Osteoblast (primary cell): ENCODE measurements around the gene TCERG1L. TPM values are rescaled to one million over a fixed set of nuclear protein-coding genes. Genes with fewer than 3 reads are reported as not detected.
"Not testable (repeated sequence)": the region's sequence is repeated elsewhere in the genome, so short reads cannot be mapped to it uniquely, and the experiment has no call there.

ENCODE experiments used
- DNase-seq: peaks from one replicate; pipeline ENCODE4 v3.0.0; 2011; ENCODE audit warnings: low spot score, mixed read lengths; ENCODE audit not compliant: insufficient read length; ENCODE audit errors: missing footprints
- H2AFZ ChIP-seq: 2 replicates; pipeline ENCODE4 v1.6.0; 2011; ENCODE audit warnings: mild to moderate bottlenecking, low read length
- H3K27ac ChIP-seq: 2 replicates; pipeline ENCODE4 v1.5.1; 2011; ENCODE audit warnings: mild to moderate bottlenecking, low read depth, low read length, moderate library complexity
- H3K27me3 ChIP-seq: 2 replicates; pipeline ENCODE4 v1.6.0; 2012; ENCODE audit warnings: mild to moderate bottlenecking, control low read depth, inconsistent platforms, low read length, moderate library complexity; ENCODE audit not compliant: insufficient read depth
- H3K36me3 ChIP-seq: 2 replicates; pipeline ENCODE4 v1.5.1; 2011; ENCODE audit warnings: mild to moderate bottlenecking, low read length, control low read depth, moderate library complexity; ENCODE audit not compliant: insufficient read depth
- H3K4me1 ChIP-seq: 2 replicates; pipeline ENCODE4 v1.5.1; 2011; ENCODE audit warnings: mild to moderate bottlenecking, low read length, control low read depth, moderate library complexity; ENCODE audit not compliant: insufficient read depth
- H3K4me2 ChIP-seq: 2 replicates; pipeline ENCODE4 v1.6.0; 2011; ENCODE audit warnings: mild to moderate bottlenecking, low read length; ENCODE audit not compliant: insufficient read depth
- H3K4me3 ChIP-seq: fragments of 200-600 bp; sonication (generic); 3 replicates; pipeline ENCODE4 v1.5.1; 2012; ENCODE audit warnings: mild to moderate bottlenecking, low read length, inconsistent platforms; ENCODE audit not compliant: insufficient read depth
- H3K79me2 ChIP-seq: 2 replicates; pipeline ENCODE4 v1.6.0; 2012; ENCODE audit warnings: mild to moderate bottlenecking, low read length, control low read depth, inconsistent platforms; ENCODE audit not compliant: insufficient read depth
- H3K9me3 ChIP-seq: 2 replicates; pipeline ENCODE4 v1.5.1; 2011; ENCODE audit warnings: low read depth, low read length, control low read depth
- H4K20me1 ChIP-seq: 2 replicates; pipeline ENCODE4 v1.6.0; 2012; ENCODE audit warnings: mild to moderate bottlenecking, low read length, control low read depth; ENCODE audit not compliant: insufficient read depth
- CTCF ChIP-seq: IDR thresholded peaks from 2 replicates; pipeline ENCODE4 v1.5.1; 2011; ENCODE audit warnings: mild to moderate bottlenecking, low read depth, low read length, moderate library complexity; ENCODE audit errors: extremely low read depth
- total RNA-seq: library from RNA; depleted of rRNA; stranded (reverse); fragments of >200 nt; gene quantifications from 2 replicates; pipeline ENCODE4 v1.2.3, GENCODE V29; 2012

TCERG1L gene
- total RNA-seq, 1 donor: under 0.01 TPM

GRCh38 chr10:131177431-131178327 lies 133.8 kb downstream of the TCERG1L start:
- no peak for TF ChIP-seq CTCF
- Histone ChIP-seq H3K4me3 (no peak overlapping the region), H3K9me3 (peaks cover 12% of the 10 kb centered on the region), H3K27me3 (no peaks in the 10 kb centered on the region), H3K27ac (no peak overlapping the region), H3K4me2 (no peak overlapping the region), H3K36me3 (no peaks in the 10 kb centered on the region), H4K20me1 (no peaks in the 10 kb centered on the region), H3K79me2 (no peaks in the 10 kb centered on the region), H3K4me1 (no peaks in the 10 kb centered on the region), H2AFZ (no peak overlapping the region)
- no peak for DNase-seq

- no peaks in the 10 kb centered on the region for H3K79me2 ChIP-seq
- no peaks in the 10 kb centered on the region for H3K4me1 ChIP-seq
- TF ChIP-seq CTCF: no peak
- no peak overlapping the region for H3K4me3 ChIP-seq
- H2AFZ ChIP-seq: no peak overlapping the region
- no peak overlapping the region for H3K27ac ChIP-seq
- no peaks in the 10 kb centered on the region for H3K36me3 ChIP-seq
- no peak for DNase-seq
- H3K27me3 ChIP-seq: no peaks in the 10 kb centered on the region
- no peak overlapping the region for H3K4me2 ChIP-seq
- H4K20me1 ChIP-seq: no peaks in the 10 kb centered on the region
- peaks cover 12% of the 10 kb centered on the region for H3K9me3 ChIP-seq
These were observed 134.6 kb downstream of the TCERG1L start for GRCh38 chr10:131176907-131177306.

GRCh38 chr10:131176324-131176723 lies 135.2 kb downstream of the TCERG1L start:
- not testable (repeated sequence) for H3K4me1 ChIP-seq, H3K4me3 ChIP-seq, H3K36me3 ChIP-seq, H3K27ac ChIP-seq, H3K27me3 ChIP-seq, DNase-seq, H3K79me2 ChIP-seq, H2AFZ ChIP-seq, H3K4me2 ChIP-seq, H4K20me1 ChIP-seq
- peaks cover 12% of the 10 kb centered on the region for H3K9me3 ChIP-seq

GRCh38 chr10:131175891-131176290 lies 135.6 kb downstream of the TCERG1L start:
- H3K4me3 ChIP-seq: no peak overlapping the region
- no peaks in the 10 kb centered on the region for H4K20me1 ChIP-seq
- no peak for TF ChIP-seq CTCF
- DNase-seq: no peak
- H2AFZ ChIP-seq: no peak overlapping the region
- H3K9me3 ChIP-seq: peaks cover 12% of the 10 kb centered on the region
- no peaks in the 10 kb centered on the region for H3K27me3 ChIP-seq
- no peak overlapping the region for H3K27ac ChIP-seq
- H3K79me2 ChIP-seq: no peaks in the 10 kb centered on the region
- no peaks in the 10 kb centered on the region for H3K4me1 ChIP-seq
- no peak overlapping the region for H3K4me2 ChIP-seq
- H3K36me3 ChIP-seq: no peaks in the 10 kb centered on the region
